ENCODE results near the gene NCSTN.

NCSTN gene

GRCh38 chr1:160406131-160406968, 63.2 kb downstream of the NCSTN start:
- no peak for DNase-seq (ENCODE audit: low read depth in 2 of 2)

GRCh38 chr1:160407839-160408801, 64.9 kb downstream of the NCSTN start:
- DNase-seq (ENCODE audit: low read depth in 2 of 2) = no peak
